Measurements from ENCODE around the gene HLX. TPM values are rescaled to one million over a fixed set of nuclear protein-coding genes. Genes with fewer than 3 reads are reported as not detected.

Gene HLX
- total and polyA plus RNA-seq, 2 of the 13 experiments (the other 11 are each of a cell fraction or from before 2014, with no cell fraction given), result 0.30 to 0.35 TPM

- H3K4me2 ChIP-seq (ENCODE audit: low read depth, low read length), result no peak overlapping the region
- ChIA-PET CTCF (ENCODE audit: low intra/inter-chr PET ratio, low total read pairs) (no interaction called here), POLR2A (no interaction called here)
- no peaks in the 10 kb centered on the region for H3K9me3 ChIP-seq (ENCODE audit: low read length)
- BruUV-seq (replicated peaks), result no TSS peak
- no peaks in the 10 kb centered on the region for H3K79me2 ChIP-seq (ENCODE audit: insufficient read depth, low read length)
- no peaks in the 10 kb centered on the region for H4K20me1 ChIP-seq (ENCODE audit: insufficient read depth, low read length)
- no peak overlapping the region for H3K4me3 ChIP-seq (replicated peaks in 1 of 3; ENCODE audit: insufficient read depth in 1 of 3, low read depth in 2 of 3, low read length in 3 of 3)
- DNase-seq (ENCODE audit: low spot score) (no peak), FAIRE-seq (no peak), ATAC-seq (no peak)
- in situ Hi-C loops (cut with HindIII; ENCODE audit: extremely low pct_ligation_motif_present, low pct_unique_long_range_greater_than_20kb) (no loop called here), intact Hi-C loops (cut with micrococcal nuclease; ENCODE audit: unreplicated experiment) (no loop called here)
- H3K27ac ChIP-seq (ENCODE audit: extremely low read length, insufficient read depth, low read length), result no peak overlapping the region
- 51% methylated on average over 13 of the region's 13 CpGs for WGBS (ENCODE audit: low lambda C conversion rate)
- H2AFZ ChIP-seq (ENCODE audit: low read length), result no peak overlapping the region
- H3K36me3 ChIP-seq (replicated peaks in 1 of 2; ENCODE audit: control insufficient read depth in 1 of 2, insufficient read depth in 2 of 2, low read length in 2 of 2), result no peaks in the 10 kb centered on the region
- H3K27me3 ChIP-seq (ENCODE audit: control insufficient read depth in 1 of 2, insufficient read depth in 2 of 2, low read length in 2 of 2), result peaks cover 0 to 61% of the 10 kb centered on the region in 2 experiments; a peak in 4 of 5 replicates
- TF ChIP-seq IRX3 (CRISPR knock-in tag; IDR thresholded peaks at IDR 0.05; ENCODE audit: borderline replicate concordance, low read depth) (no peak), TAF15 (IDR thresholded peaks at IDR 0.05; ENCODE audit: low read depth, low read length, poor library complexity, severe bottlenecking) (no peak), ZNF792 (CRISPR knock-in tag; IDR thresholded peaks at IDR 0.05) (no peak), SP4 (CRISPR knock-in tag; IDR thresholded peaks at IDR 0.05) (no peak), PITX1 (CRISPR knock-in tag; IDR thresholded peaks at IDR 0.05) (no peak), ZNF350 (CRISPR knock-in tag; IDR thresholded peaks at IDR 0.05; ENCODE audit: borderline replicate concordance, low read depth) (no peak), KLF12 (CRISPR knock-in tag; IDR thresholded peaks at IDR 0.05; ENCODE audit: borderline replicate concordance) (no peak), XRCC5 (optimal IDR thresholded peaks at IDR 0.05; ENCODE audit: low read length) (no peak), ZFP91 (CRISPR knock-in tag; IDR thresholded peaks at IDR 0.05; ENCODE audit: borderline replicate concordance) (no peak), POLR2AphosphoS2 (IDR thresholded peaks at IDR 0.05; ENCODE audit: low read depth, low read length) (no peak), SRSF4 (IDR thresholded peaks at IDR 0.05; ENCODE audit: low read depth, low read length, poor library complexity, severe bottlenecking) (no peak), YEATS2 (CRISPR knock-in tag; IDR thresholded peaks at IDR 0.05; ENCODE audit: borderline replicate concordance) (no peak), NR3C1 (CRISPR knock-in tag; IDR thresholded peaks at IDR 0.05) (no peak), IKZF5 (CRISPR knock-in tag; IDR thresholded peaks at IDR 0.05) (no peak), SETDB1 (CRISPR knock-in tag; IDR thresholded peaks at IDR 0.05; ENCODE audit: borderline replicate concordance) (no peak), ZNF770 (CRISPR knock-in tag; IDR thresholded peaks at IDR 0.05) (no peak), ZNF839 (CRISPR knock-in tag; IDR thresholded peaks at IDR 0.05; ENCODE audit: borderline replicate concordance) (no peak), POLR2AphosphoS5 (IDR thresholded peaks at IDR 0.05; ENCODE audit: low read depth, low read length) (no peak), PCBP2 (optimal IDR thresholded peaks at IDR 0.05; ENCODE audit: low read depth, low read length, poor library complexity, severe bottlenecking) (no peak)
- no peak overlapping the region for H3K9ac ChIP-seq (ENCODE audit: insufficient read depth, low read depth, low read length)
- H3K4me1 ChIP-seq (ENCODE audit: insufficient read depth, low read length), result no peaks in the 10 kb centered on the region
Observed at GRCh38 chr1:220894924-220895256, 15.6 kb downstream of the HLX start.

Measured in HepG2 (cell line).